H9 (cell line): Measurements from ENCODE around the gene ADCY1. TPM values are rescaled to one million over a fixed set of nuclear protein-coding genes. Genes with fewer than 3 reads are reported as not detected.

Experiments
- DNase-seq: peaks from one replicate; pipeline ENCODE4 v3.0.0-alpha.2; 2017
- H2AFZ ChIP-seq: one replicate; pipeline ENCODE4 v1.6.1; 2013; ENCODE audit warnings: mild to moderate bottlenecking, low read length, control low read depth, moderate library complexity
- H2AK5ac ChIP-seq: 2 replicates; pipeline ENCODE4 v1.6.1; 2013; ENCODE audit warnings: low read length, control low read depth, mixed read lengths; ENCODE audit not compliant: insufficient read length
- H2BK120ac ChIP-seq: one replicate; pipeline ENCODE4 v1.6.1; 2013; ENCODE audit warnings: low read depth, mild to moderate bottlenecking, low read length, control low read depth, inconsistent platforms; ENCODE audit not compliant: poor library complexity, severe bottlenecking
- H2BK12ac ChIP-seq: 2 replicates; pipeline ENCODE4 v1.6.1; 2013; ENCODE audit warnings: low read length, control low read depth, mixed read lengths, low read depth; ENCODE audit not compliant: insufficient read length
- H2BK15ac ChIP-seq: 2 replicates; pipeline ENCODE4 v1.6.1; 2013; ENCODE audit warnings: low read depth, low read length, control low read depth
- H2BK20ac ChIP-seq: one replicate; pipeline ENCODE4 v1.6.1; 2013; ENCODE audit warnings: low read depth, mild to moderate bottlenecking, low read length, control low read depth, inconsistent platforms; ENCODE audit not compliant: poor library complexity, severe bottlenecking
- H2BK5ac ChIP-seq: 2 replicates; pipeline ENCODE4 v1.6.1; 2013; ENCODE audit warnings: low read length, control low read depth, mixed read lengths; ENCODE audit not compliant: insufficient read length
- H3K14ac ChIP-seq: 2 replicates; pipeline ENCODE4 v1.6.1; 2013; ENCODE audit warnings: low read length, control low read depth; ENCODE audit not compliant: insufficient read depth
- H3K18ac ChIP-seq: 2 replicates; pipeline ENCODE4 v1.6.1; 2013; ENCODE audit warnings: low read depth, mild to moderate bottlenecking, mixed read lengths, low read length, control low read depth; ENCODE audit not compliant: insufficient read length
- H3K23ac ChIP-seq: 2 replicates; pipeline ENCODE4 v1.6.1; 2013; ENCODE audit warnings: low read length, control low read depth, mixed read lengths, low read depth; ENCODE audit not compliant: insufficient read length
- H3K23me2 ChIP-seq: 2 replicates; pipeline ENCODE4 v1.6.1; 2013; ENCODE audit warnings: low read depth, mild to moderate bottlenecking, mixed read lengths, low read length, control low read depth; ENCODE audit not compliant: insufficient read length, poor library complexity, severe bottlenecking
- H3K27ac ChIP-seq: 2 replicates; pipeline ENCODE4 v1.5.1; 2013; ENCODE audit warnings: low read length, control low read depth, mixed read lengths, low read depth; ENCODE audit not compliant: insufficient read length
- H3K27me3 ChIP-seq: 2 replicates; pipeline ENCODE4 v1.6.1; 2013; ENCODE audit warnings: low read length, control low read depth, inconsistent platforms; ENCODE audit not compliant: insufficient read depth
- H3K4ac ChIP-seq: 2 replicates; pipeline ENCODE4 v1.6.1; 2013; ENCODE audit warnings: low read depth, mild to moderate bottlenecking, control low read depth, inconsistent platforms, low read length, moderate library complexity
- H3K4me1 ChIP-seq: 2 replicates; pipeline ENCODE4 v1.6.1; 2013; ENCODE audit warnings: low read length, control low read depth, inconsistent platforms; ENCODE audit not compliant: insufficient read depth
- H3K4me2 ChIP-seq: 2 replicates; pipeline ENCODE4 v1.6.1; 2013; ENCODE audit warnings: low read length, control low read depth, mixed read lengths; ENCODE audit not compliant: insufficient read length, insufficient read depth
- H3K56ac ChIP-seq: 2 replicates; pipeline ENCODE4 v1.6.1; 2013; ENCODE audit warnings: low read depth, mild to moderate bottlenecking, mixed read lengths, low read length, control low read depth; ENCODE audit not compliant: insufficient read length
- H3K79me1 ChIP-seq: 2 replicates; pipeline ENCODE4 v1.6.1; 2013; ENCODE audit warnings: low read depth, mild to moderate bottlenecking, moderate library complexity, low read length, control low read depth, inconsistent platforms; ENCODE audit not compliant: insufficient read depth, poor library complexity, severe bottlenecking
- H3K79me2 ChIP-seq: 2 replicates; pipeline ENCODE4 v1.6.1; 2013; ENCODE audit warnings: low read length, control low read depth, inconsistent platforms; ENCODE audit not compliant: insufficient read depth
- H3K9ac ChIP-seq: 2 replicates; pipeline ENCODE4 v1.6.1; 2013; ENCODE audit warnings: low read length, control low read depth, mixed read lengths; ENCODE audit not compliant: insufficient read length; ENCODE audit errors: extremely low read depth
- H3K9me3 ChIP-seq: one replicate; pipeline ENCODE4 v1.6.1; 2013; ENCODE audit warnings: low read depth, low read length, inconsistent platforms; ENCODE audit not compliant: control insufficient read depth
- H3T11ph ChIP-seq: one replicate; pipeline ENCODE4 v1.6.1; 2013; ENCODE audit warnings: mild to moderate bottlenecking, low read length, control low read depth, inconsistent platforms
- H4K20me1 ChIP-seq: one replicate; pipeline ENCODE4 v1.6.1; 2013; ENCODE audit not compliant: control insufficient read depth, insufficient read length, insufficient read depth
- H4K5ac ChIP-seq: 2 replicates; pipeline ENCODE4 v1.6.1; 2013; ENCODE audit warnings: low read depth, mild to moderate bottlenecking, mixed read lengths, low read length, control low read depth; ENCODE audit not compliant: insufficient read length
- H4K8ac ChIP-seq: replicated peaks from 2 replicates; pipeline ENCODE4 v1.6.1; 2013; ENCODE audit warnings: low read length, control low read depth, mixed read lengths, low read depth; ENCODE audit not compliant: insufficient read length
- H4K91ac ChIP-seq: 2 replicates; pipeline ENCODE4 v1.6.1; 2013; ENCODE audit warnings: low read depth, mild to moderate bottlenecking, moderate library complexity, mixed read lengths, low read length, control low read depth; ENCODE audit not compliant: insufficient read length
- H3K27ac Mint-ChIP-seq, 3 experiments: 2 replicates in 2 of 3; 3 replicates in 1 of 3; pipeline ENCODE4 v1.8.0; 2020 to 2021; ENCODE audit warnings: mixed read lengths in 3 of 3, mild to moderate bottlenecking in 1 of 3, moderate library complexity in 1 of 3
- H3K27me3 Mint-ChIP-seq: 2 replicates; pipeline ENCODE4 v1.8.0; 2021; ENCODE audit warnings: low read depth, mild to moderate bottlenecking, moderate library complexity, mixed read lengths
- H3K36me3 Mint-ChIP-seq, 3 experiments: 2 replicates in 2 of 3; 3 replicates in 1 of 3; pipeline ENCODE4 v1.8.0; 2020 to 2021; ENCODE audit warnings: low read depth in 3 of 3, mixed read lengths in 3 of 3; ENCODE audit not compliant: insufficient read depth in 1 of 3
- H3K4me1 Mint-ChIP-seq, 2 experiments: 2 replicates each; pipeline ENCODE4 v1.8.0; 2020; ENCODE audit warnings: mixed read lengths in 2 of 2
- H3K4me3 Mint-ChIP-seq, 2 experiments: 2 replicates in 1 of 2; 3 replicates in 1 of 2; pipeline ENCODE4 v1.8.0; 2020 to 2021; ENCODE audit warnings: mild to moderate bottlenecking in 2 of 2, mixed read lengths in 2 of 2, moderate library complexity in 1 of 2
- H3K9me3 Mint-ChIP-seq, 2 experiments: 2 replicates in 1 of 2; 3 replicates in 1 of 2; pipeline ENCODE4 v1.8.0; 2020; ENCODE audit warnings: mild to moderate bottlenecking in 2 of 2, mixed read lengths in 2 of 2, moderate library complexity in 1 of 2
- CTCF ChIP-seq: fragments of 200-600 bp; sonication (generic); conservative IDR thresholded peaks from 3 replicates; pipeline ENCODE4 v1.8.0; 2021; ENCODE audit warnings: antibody characterized with exemption, mild to moderate bottlenecking
- WGBS: extraction: QIAGEN DNeasy Blood & Tissue Kit; methylation state at CpG from one replicate; pipeline ENCODE4 v1.1.7; 2013; ENCODE audit warnings: missing lambda C conversion rate, low lambda C conversion rate, mixed read lengths; ENCODE audit not compliant: insufficient read length; ENCODE audit errors: extremely low coverage; 5-methylcytosine and 5-hydroxymethylcytosine counted together
- total RNA-seq: library from RNA; stranded (reverse); gene quantifications from 2 replicates; pipeline ENCODE4 v1.2.1, GENCODE V29; 2021

Gene ADCY1
- total RNA-seq, 1 experiment from 2014 or later, result 21.6 TPM

- Histone ChIP-seq H2BK12ac (no peak overlapping the region), H3K14ac (no peak overlapping the region; the same call in 1 of the 2 replicates), H2AK5ac (no peak overlapping the region), H3K27ac (no peak overlapping the region), H3K18ac (peak overlapping the region; percentile 58), H2BK120ac (no peak overlapping the region), H3K23me2 (no peaks in the 10 kb centered on the region), H3K23ac (no peak overlapping the region), H2BK20ac (no peak overlapping the region), H3T11ph (no peak overlapping the region), H3K56ac (no peak overlapping the region), H4K8ac (no peak overlapping the region), H2BK15ac (no peak overlapping the region), H4K91ac (peak overlapping the region; percentile 71), H3K9ac (no peak overlapping the region), H3K27me3 (no peaks in the 10 kb centered on the region), H2BK5ac (no peak overlapping the region), H4K20me1 (peaks cover 2% of the 10 kb centered on the region), H3K4me2 (no peak overlapping the region), H3K4ac (no peak overlapping the region), H4K5ac (no peak overlapping the region), H3K79me1 (no peaks in the 10 kb centered on the region), H2AFZ (no peak overlapping the region), H3K79me2 (no peaks in the 10 kb centered on the region), H3K4me1 (no peaks in the 10 kb centered on the region), H3K9me3 (no peaks in the 10 kb centered on the region)
- WGBS, result no CpG with 5 or more reads among the region's 18 CpGs
- no peak for DNase-seq
- no peak for TF ChIP-seq CTCF
- Mint-ChIP-seq H3K4me1 (peaks cover 4 to 11% of the 10 kb centered on the region in 2 experiments; a peak in 2 of 4 replicates), H3K36me3 (peaks cover 8 to 14% (median 9%) of the 10 kb centered on the region in 3 experiments; a peak in 6 of 7 replicates), H3K9me3 (no peaks in the 10 kb centered on the region), H3K4me3 (no peak overlapping the region), H3K27ac (peak overlapping the region in 1 of 3 experiments; percentile 89; a peak in 2 of 7 replicates), H3K27me3 (no peaks in the 10 kb centered on the region; the same call in 1 of the 2 replicates)
Measured at GRCh38 chr7:45701701-45702510, 127.7 kb downstream of the ADCY1 start.
